ENCODE data around the gene VEGFC.

DNA sequence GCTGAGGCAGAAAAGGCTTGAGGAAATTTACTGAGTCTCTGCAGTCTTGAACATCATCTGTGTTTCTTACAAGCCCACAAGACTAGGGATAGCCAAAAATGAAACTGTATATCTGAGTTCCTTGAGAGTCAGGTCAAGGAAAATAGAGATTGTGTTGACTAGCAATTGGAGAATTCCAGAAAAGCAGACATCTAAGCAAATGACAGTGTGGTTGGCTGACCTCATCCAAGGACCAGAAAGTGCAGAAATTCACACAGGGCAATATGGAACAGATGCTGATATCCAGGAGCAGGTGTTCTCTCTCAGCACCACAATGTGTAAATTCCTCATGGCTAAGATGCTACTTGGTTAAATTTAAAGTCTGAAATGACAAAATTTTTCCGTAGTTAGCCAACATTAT is 146.4 kb downstream of the VEGFC start:
- TF ChIP-seq POLR2AphosphoS5 (IDR thresholded peaks at IDR 0.05; ENCODE audit: low read depth): no peak
- TF ChIP-seq, protein P1, sequence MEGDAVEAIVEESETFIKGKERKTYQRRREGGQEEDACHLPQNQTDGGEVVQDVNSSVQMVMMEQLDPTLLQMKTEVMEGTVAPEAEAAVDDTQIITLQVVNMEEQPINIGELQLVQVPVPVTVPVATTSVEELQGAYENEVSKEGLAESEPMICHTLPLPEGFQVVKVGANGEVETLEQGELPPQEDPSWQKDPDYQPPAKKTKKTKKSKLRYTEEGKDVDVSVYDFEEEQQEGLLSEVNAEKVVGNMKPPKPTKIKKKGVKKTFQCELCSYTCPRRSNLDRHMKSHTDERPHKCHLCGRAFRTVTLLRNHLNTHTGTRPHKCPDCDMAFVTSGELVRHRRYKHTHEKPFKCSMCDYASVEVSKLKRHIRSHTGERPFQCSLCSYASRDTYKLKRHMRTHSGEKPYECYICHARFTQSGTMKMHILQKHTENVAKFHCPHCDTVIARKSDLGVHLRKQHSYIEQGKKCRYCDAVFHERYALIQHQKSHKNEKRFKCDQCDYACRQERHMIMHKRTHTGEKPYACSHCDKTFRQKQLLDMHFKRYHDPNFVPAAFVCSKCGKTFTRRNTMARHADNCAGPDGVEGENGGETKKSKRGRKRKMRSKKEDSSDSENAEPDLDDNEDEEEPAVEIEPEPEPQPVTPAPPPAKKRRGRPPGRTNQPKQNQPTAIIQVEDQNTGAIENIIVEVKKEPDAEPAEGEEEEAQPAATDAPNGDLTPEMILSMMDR (IDR thresholded peaks at IDR 0.05; ENCODE audit: insufficient read depth, low read length): no peak
- no peak for TF ChIP-seq GABPA (IDR thresholded peaks at IDR 0.05; ENCODE audit: low read depth)
- TF ChIP-seq, protein P2, sequence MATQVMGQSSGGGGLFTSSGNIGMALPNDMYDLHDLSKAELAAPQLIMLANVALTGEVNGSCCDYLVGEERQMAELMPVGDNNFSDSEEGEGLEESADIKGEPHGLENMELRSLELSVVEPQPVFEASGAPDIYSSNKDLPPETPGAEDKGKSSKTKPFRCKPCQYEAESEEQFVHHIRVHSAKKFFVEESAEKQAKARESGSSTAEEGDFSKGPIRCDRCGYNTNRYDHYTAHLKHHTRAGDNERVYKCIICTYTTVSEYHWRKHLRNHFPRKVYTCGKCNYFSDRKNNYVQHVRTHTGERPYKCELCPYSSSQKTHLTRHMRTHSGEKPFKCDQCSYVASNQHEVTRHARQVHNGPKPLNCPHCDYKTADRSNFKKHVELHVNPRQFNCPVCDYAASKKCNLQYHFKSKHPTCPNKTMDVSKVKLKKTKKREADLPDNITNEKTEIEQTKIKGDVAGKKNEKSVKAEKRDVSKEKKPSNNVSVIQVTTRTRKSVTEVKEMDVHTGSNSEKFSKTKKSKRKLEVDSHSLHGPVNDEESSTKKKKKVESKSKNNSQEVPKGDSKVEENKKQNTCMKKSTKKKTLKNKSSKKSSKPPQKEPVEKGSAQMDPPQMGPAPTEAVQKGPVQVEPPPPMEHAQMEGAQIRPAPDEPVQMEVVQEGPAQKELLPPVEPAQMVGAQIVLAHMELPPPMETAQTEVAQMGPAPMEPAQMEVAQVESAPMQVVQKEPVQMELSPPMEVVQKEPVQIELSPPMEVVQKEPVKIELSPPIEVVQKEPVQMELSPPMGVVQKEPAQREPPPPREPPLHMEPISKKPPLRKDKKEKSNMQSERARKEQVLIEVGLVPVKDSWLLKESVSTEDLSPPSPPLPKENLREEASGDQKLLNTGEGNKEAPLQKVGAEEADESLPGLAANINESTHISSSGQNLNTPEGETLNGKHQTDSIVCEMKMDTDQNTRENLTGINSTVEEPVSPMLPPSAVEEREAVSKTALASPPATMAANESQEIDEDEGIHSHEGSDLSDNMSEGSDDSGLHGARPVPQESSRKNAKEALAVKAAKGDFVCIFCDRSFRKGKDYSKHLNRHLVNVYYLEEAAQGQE (IDR thresholded peaks at IDR 0.05; ENCODE audit: insufficient replicate concordance, low read depth): no peak
